Measurements from ENCODE around the gene ST8SIA6. TPM values are rescaled to one million over a fixed set of nuclear protein-coding genes. Genes with fewer than 3 reads are reported as not detected.
A peak's percentile ranks its signal among the peaks of the same experiment; 100 is the strongest.

Gene ST8SIA6
- total and polyA plus RNA-seq, 7 experiments from 2014 or later, result 0.08 to 2.5 (median 0.56) TPM

- no peak overlapping the region for H3K27ac ChIP-seq (ENCODE audit: low read depth, low read length)
- no peak overlapping the region for H3K4me3 ChIP-seq (ENCODE audit: low read length)
- Mint-ChIP-seq H3K9me3 (peaks cover 0 to 8% (median 3%) of the 10 kb centered on the region in 11 donors), H3K27me3 (peaks cover 0 to 20% (median 12%) of the 10 kb centered on the region in 5 donors), H3K4me3 (peak overlapping the region in 1 of 10 donors; percentile 4), H3K36me3 (peaks cover 0 to 6% (median 0%) of the 10 kb centered on the region in 5 donors), H3K27ac (no peak overlapping the region), H3K4me1 (peaks cover 0 to 7% (median 4%) of the 10 kb centered on the region in 7 donors)
- H3K4me1 ChIP-seq (ENCODE audit: control insufficient read depth in 2 of 2, insufficient read depth in 2 of 2, low read length in 2 of 2), result no peaks in the 10 kb centered on the region
- H3K9me3 ChIP-seq (ENCODE audit: control insufficient read depth in 2 of 3, low read length in 3 of 3), result no peaks in the 10 kb centered on the region
- DNase-seq (no peak), ATAC-seq (no peak)
- no peaks in the 10 kb centered on the region for H3K36me3 ChIP-seq (ENCODE audit: control insufficient read depth in 2 of 3, insufficient read depth in 3 of 3, low read length in 3 of 3)
- CTCF ChIA-PET, result interaction anchor here (0.7 kb wide), 1 partner anchor 21 kb away, joined by 3 read pairs; no protein-coding TSS in a partner anchor
- POLR2A ChIA-PET, result no interaction called here
- no peaks in the 10 kb centered on the region for H3K27me3 ChIP-seq (ENCODE audit: control insufficient read depth in 2 of 2, insufficient read depth in 2 of 2, low read length in 2 of 2)
- intact Hi-C loops (cut with micrococcal nuclease), result no loop called here
Observed at GRCh38 chr10:17474595-17475323, 20.4 kb upstream of the ST8SIA6 start.

- ATAC-seq (no peak), DNase-seq (no peak)
- peaks cover 4 to 27% (median 15%) of the 10 kb centered on the region in 5 donors for H3K27me3 Mint-ChIP-seq
- no peaks in the 10 kb centered on the region for H3K27me3 ChIP-seq (ENCODE audit: control insufficient read depth in 2 of 2, insufficient read depth in 2 of 2, low read length in 2 of 2)
- ChIA-PET POLR2A (no interaction called here), CTCF (interaction anchor here (1.0 kb wide), 1 partner anchor 10 kb away, joined by 3 read pairs; no protein-coding TSS in a partner anchor)
- H3K9me3 ChIP-seq (ENCODE audit: control insufficient read depth in 2 of 3, low read length in 3 of 3), result no peaks in the 10 kb centered on the region
- H3K4me3 Mint-ChIP-seq, result no peak overlapping the region
- no peaks in the 10 kb centered on the region for H3K4me1 ChIP-seq (ENCODE audit: control insufficient read depth in 2 of 2, insufficient read depth in 2 of 2, low read length in 2 of 2)
- peaks cover 0 to 6% (median 0%) of the 10 kb centered on the region in 5 donors for H3K36me3 Mint-ChIP-seq
- H3K36me3 ChIP-seq (ENCODE audit: control insufficient read depth in 2 of 3, insufficient read depth in 3 of 3, low read length in 3 of 3), result no peaks in the 10 kb centered on the region
- peaks cover 0 to 7% (median 4%) of the 10 kb centered on the region in 7 donors for H3K4me1 Mint-ChIP-seq
- H3K27ac Mint-ChIP-seq, result peak overlapping the region in 1 of 9 donors; percentile 40
- H3K27ac ChIP-seq (ENCODE audit: low read depth, low read length), result no peak overlapping the region
- H3K4me3 ChIP-seq (ENCODE audit: low read length), result no peak overlapping the region
- intact Hi-C loops (cut with micrococcal nuclease), result no loop called here
- H3K9me3 Mint-ChIP-seq, result peaks cover 0 to 8% (median 3%) of the 10 kb centered on the region in 11 donors
Observed at GRCh38 chr10:17473228-17473950, 19.0 kb upstream of the ST8SIA6 start.

DNA sequence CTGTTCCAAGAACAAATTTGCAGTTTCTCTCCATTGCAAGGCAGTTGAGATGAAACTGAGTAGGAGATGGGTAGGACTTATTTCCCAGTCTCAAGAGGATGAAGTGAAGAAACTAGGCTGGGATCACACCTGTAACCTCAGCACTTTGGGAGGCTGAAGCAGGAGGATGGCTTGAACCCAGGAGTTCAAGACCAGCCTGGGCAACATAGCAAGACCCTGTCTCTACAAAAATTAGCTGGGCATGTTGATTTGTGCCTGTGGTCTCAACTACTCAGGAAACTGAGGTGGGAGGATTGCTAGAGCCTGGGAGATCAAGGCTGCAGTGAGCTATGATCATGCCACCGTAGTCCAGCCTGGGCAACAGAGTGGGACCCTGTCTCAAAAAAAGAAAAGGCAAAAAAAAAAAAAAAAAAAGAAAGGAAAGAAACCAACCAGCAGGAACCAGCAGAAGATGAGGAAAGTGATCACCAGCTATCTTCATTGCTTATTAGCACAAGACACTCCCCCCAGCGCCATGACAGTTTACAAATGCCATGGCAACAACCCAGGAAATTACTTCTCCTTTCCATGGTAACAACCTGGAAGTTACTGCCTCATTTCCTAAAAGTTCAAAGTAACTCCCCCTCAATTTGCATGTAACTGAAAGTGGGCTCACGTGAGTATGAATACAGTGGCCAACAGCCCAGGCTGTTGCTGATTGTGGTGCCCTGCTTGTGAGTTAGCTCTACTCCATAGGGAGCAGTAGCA is 18.3 kb upstream of the ST8SIA6 start:
- H3K9me3 Mint-ChIP-seq, result peaks cover 0 to 8% (median 3%) of the 10 kb centered on the region in 11 donors
- CTCF ChIA-PET, result interaction anchor here (0.6 to 1.0 kb wide), 2 partner anchors 9 to 184 kb away, joined by 3 read pairs; no protein-coding TSS in a partner anchor
- peak; percentile 49 for ATAC-seq
- H3K4me3 Mint-ChIP-seq, result no peak overlapping the region
- DNase-seq, result no peak
- Histone ChIP-seq H3K27me3 (ENCODE audit: control insufficient read depth in 2 of 2, insufficient read depth in 2 of 2, low read length in 2 of 2) (no peaks in the 10 kb centered on the region), H3K4me3 (ENCODE audit: low read length) (no peak overlapping the region), H3K9me3 (ENCODE audit: control insufficient read depth in 2 of 3, low read length in 3 of 3) (no peaks in the 10 kb centered on the region), H3K4me1 (ENCODE audit: control insufficient read depth in 2 of 2, insufficient read depth in 2 of 2, low read length in 2 of 2) (no peaks in the 10 kb centered on the region), H3K36me3 (ENCODE audit: control insufficient read depth in 2 of 3, insufficient read depth in 3 of 3, low read length in 3 of 3) (no peaks in the 10 kb centered on the region), H3K27ac (ENCODE audit: low read depth, low read length) (no peak overlapping the region)
- H3K36me3 Mint-ChIP-seq, result peaks cover 0 to 6% (median 0%) of the 10 kb centered on the region in 5 donors
- peaks cover 0 to 7% (median 4%) of the 10 kb centered on the region in 7 donors for H3K4me1 Mint-ChIP-seq
- POLR2A ChIA-PET, result no interaction called here
- peaks cover 5 to 33% (median 19%) of the 10 kb centered on the region in 5 donors for H3K27me3 Mint-ChIP-seq
- H3K27ac Mint-ChIP-seq, result no peak overlapping the region
- intact Hi-C loops (cut with micrococcal nuclease), result no loop called here

GRCh38 chr10:17470246-17470645 is 15.9 kb upstream of the ST8SIA6 start:
- intact Hi-C loops (cut with micrococcal nuclease), result no loop called here
- Histone ChIP-seq H3K27me3 (ENCODE audit: control insufficient read depth in 2 of 2, insufficient read depth in 2 of 2, low read length in 2 of 2) (no peaks in the 10 kb centered on the region), H3K4me1 (ENCODE audit: control insufficient read depth in 2 of 2, insufficient read depth in 2 of 2, low read length in 2 of 2) (no peaks in the 10 kb centered on the region), H3K27ac (ENCODE audit: low read depth, low read length) (no peak overlapping the region), H3K9me3 (ENCODE audit: control insufficient read depth in 2 of 3, low read length in 3 of 3) (no peaks in the 10 kb centered on the region), H3K4me3 (ENCODE audit: low read length) (no peak overlapping the region), H3K36me3 (ENCODE audit: control insufficient read depth in 2 of 3, insufficient read depth in 3 of 3, low read length in 3 of 3) (no peaks in the 10 kb centered on the region)
- Mint-ChIP-seq H3K9me3 (peaks cover 0 to 8% (median 3%) of the 10 kb centered on the region in 11 donors), H3K27me3 (peaks cover 5 to 33% (median 21%) of the 10 kb centered on the region in 5 donors), H3K4me1 (peaks cover 0 to 7% (median 4%) of the 10 kb centered on the region in 7 donors), H3K36me3 (peaks cover 0 to 6% (median 0%) of the 10 kb centered on the region in 5 donors), H3K27ac (no peak overlapping the region), H3K4me3 (no peak overlapping the region)
- POLR2A ChIA-PET, result no interaction called here
- no peak for ATAC-seq
- no peak for DNase-seq
- CTCF ChIA-PET, result no interaction called here

DNA sequence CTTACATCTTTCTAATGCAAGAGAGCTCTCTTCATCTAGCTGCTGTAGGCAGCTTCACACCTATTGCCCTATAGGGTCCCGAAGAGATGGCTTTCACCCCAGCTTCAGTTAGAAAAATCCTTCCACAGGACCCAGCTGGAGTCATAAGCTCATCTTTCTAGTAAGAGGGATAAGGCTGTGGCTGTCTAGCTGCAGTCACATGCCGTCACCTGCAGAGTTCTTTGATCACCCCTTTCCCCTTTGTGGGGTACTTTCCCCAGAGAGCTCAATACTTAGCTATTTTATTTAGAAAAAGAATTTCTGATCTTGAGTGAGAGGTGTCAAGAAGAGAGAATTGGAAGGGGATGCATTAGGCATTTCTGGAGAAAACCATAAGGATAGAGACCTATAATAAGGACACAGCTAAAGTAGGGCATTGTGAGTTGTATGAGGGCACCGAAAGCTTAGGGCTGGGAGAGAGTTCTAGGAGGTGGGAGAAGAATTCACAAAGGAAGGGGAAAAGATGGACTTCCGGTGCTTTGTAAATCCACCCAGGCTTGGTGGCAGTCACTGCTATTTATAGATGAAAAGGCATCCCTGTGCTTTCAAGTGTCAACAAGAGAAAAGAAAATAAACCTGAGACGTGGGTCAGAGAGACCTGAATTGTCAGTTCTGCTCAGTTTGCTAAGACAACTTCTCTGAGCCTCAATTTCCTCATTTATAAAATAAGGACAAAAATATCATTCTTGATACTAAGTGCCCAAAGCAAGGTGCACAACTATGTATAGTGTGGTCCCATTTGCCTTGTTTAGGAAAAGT is 11.1 kb upstream of the ST8SIA6 start:
- no peaks in the 10 kb centered on the region for H3K9me3 ChIP-seq (ENCODE audit: control insufficient read depth in 2 of 3, low read length in 3 of 3)
- peaks cover 0 to 5% (median 0%) of the 10 kb centered on the region in 5 donors for H3K36me3 Mint-ChIP-seq
- peaks cover 16 to 46% (median 37%) of the 10 kb centered on the region in 5 donors for H3K27me3 Mint-ChIP-seq
- no peaks in the 10 kb centered on the region for H3K4me1 ChIP-seq (ENCODE audit: control insufficient read depth in 2 of 2, insufficient read depth in 2 of 2, low read length in 2 of 2)
- H3K4me1 Mint-ChIP-seq, result peaks cover 0 to 2% (median 0%) of the 10 kb centered on the region in 7 donors
- ChIA-PET POLR2A (no interaction called here), CTCF (no interaction called here)
- H3K27me3 ChIP-seq (ENCODE audit: control insufficient read depth in 2 of 2, insufficient read depth in 2 of 2, low read length in 2 of 2), result no peaks in the 10 kb centered on the region
- H3K9me3 Mint-ChIP-seq, result peaks cover 0 to 7% (median 3%) of the 10 kb centered on the region in 11 donors
- no peak overlapping the region for H3K4me3 Mint-ChIP-seq
- no peak overlapping the region for H3K27ac Mint-ChIP-seq
- intact Hi-C loops (cut with micrococcal nuclease), result no loop called here
- H3K4me3 ChIP-seq (ENCODE audit: low read length), result no peak overlapping the region
- H3K36me3 ChIP-seq (ENCODE audit: control insufficient read depth in 2 of 3, insufficient read depth in 3 of 3, low read length in 3 of 3), result no peaks in the 10 kb centered on the region
- DNase-seq (no peak), ATAC-seq (no peak)
- H3K27ac ChIP-seq (ENCODE audit: low read depth, low read length), result no peak overlapping the region

GRCh38 chr10:17464545-17464944 is 10.2 kb upstream of the ST8SIA6 start:
- Histone ChIP-seq H3K9me3 (ENCODE audit: control insufficient read depth in 2 of 3, low read length in 3 of 3) (no peaks in the 10 kb centered on the region), H3K36me3 (ENCODE audit: control insufficient read depth in 2 of 3, insufficient read depth in 3 of 3, low read length in 3 of 3) (no peaks in the 10 kb centered on the region), H3K27ac (ENCODE audit: low read depth, low read length) (no peak overlapping the region), H3K4me1 (ENCODE audit: control insufficient read depth in 2 of 2, insufficient read depth in 2 of 2, low read length in 2 of 2) (no peaks in the 10 kb centered on the region), H3K27me3 (ENCODE audit: control insufficient read depth in 2 of 2, insufficient read depth in 2 of 2, low read length in 2 of 2) (no peaks in the 10 kb centered on the region), H3K4me3 (ENCODE audit: low read length) (no peak overlapping the region)
- Mint-ChIP-seq H3K4me3 (no peak overlapping the region), H3K9me3 (peaks cover 0 to 1% (median 0%) of the 10 kb centered on the region in 11 donors), H3K4me1 (peaks cover 0 to 2% (median 0%) of the 10 kb centered on the region in 7 donors), H3K27me3 (peaks cover 16 to 41% (median 32%) of the 10 kb centered on the region in 5 donors), H3K27ac (peak overlapping the region in 1 of 9 donors; percentile 7), H3K36me3 (no peaks in the 10 kb centered on the region)
- ChIA-PET POLR2A (no interaction called here), CTCF (no interaction called here)
- ATAC-seq (no peak), DNase-seq (no peak)
- intact Hi-C loops (cut with micrococcal nuclease), result no loop called here
